GM18951 (cell line): Measurements from ENCODE around the gene ARX.

Experiments
- POLR2A ChIP-seq: IDR thresholded peaks from 4 replicates; pipeline ENCODE4 v1.6.1; 2011; ENCODE audit warnings: mild to moderate bottlenecking; ENCODE audit not compliant: insufficient read length, insufficient read depth; ENCODE audit errors: extremely low read depth
- in situ Hi-C: fragments of 300-500 bp; cut with MboI; formaldehyde crosslinking; loops from one replicate; pipeline ENCODE4 v1.12.0; 2022; ENCODE audit warnings: low sequenced_read_pairs, mixed read lengths, inconsistent platforms; ENCODE audit not compliant: unreplicated experiment

Gene ARX

GRCh38 chrX:25023908-25024307, 8.1 kb upstream of the ARX start:
- in situ Hi-C loops: loop anchor here (10.0 kb wide), 1 partner anchor 121 kb away; no protein-coding TSS in a partner anchor
- TF ChIP-seq POLR2A: no peak

DNA sequence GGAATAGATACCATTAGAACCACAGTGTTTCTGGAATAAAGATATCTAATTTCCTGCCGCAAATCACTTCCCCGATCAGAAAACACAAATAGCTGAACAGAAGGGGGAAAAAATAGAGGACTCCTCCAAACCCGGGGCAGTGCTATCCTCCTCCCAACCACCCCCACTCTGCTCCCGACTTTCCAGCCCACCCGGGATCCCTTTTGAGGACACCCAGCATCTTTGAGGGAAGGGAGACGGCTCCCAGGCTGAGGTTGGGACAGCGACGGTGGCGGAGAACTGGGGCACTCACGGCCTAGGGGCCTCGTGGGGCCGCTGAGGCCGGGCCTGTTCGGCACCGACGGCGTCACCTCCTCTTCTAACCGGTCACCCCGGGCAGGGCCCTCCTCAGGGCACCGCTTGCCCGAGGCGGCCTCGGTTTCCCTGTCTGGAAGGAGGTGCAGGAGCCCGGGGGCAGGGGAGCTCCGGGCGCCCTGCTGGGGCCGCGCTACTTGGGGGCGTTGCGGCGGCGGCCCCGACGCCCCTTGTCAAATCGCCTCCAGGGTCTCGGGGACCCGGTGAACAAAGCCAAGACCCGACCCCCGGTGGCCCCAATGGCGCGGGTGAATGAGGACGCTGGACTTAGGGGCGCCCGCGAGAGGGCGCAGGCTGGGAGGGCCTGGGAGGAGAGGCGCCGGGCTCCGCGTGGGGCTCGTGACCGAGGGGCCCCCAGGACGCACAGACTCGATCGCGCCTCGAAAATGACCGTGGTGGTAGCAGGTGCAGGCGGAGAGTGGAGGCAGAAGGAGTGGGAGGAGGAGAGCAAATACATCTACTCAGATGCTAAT, 6.9 kb upstream of the ARX start:
- no peak for TF ChIP-seq POLR2A
- in situ Hi-C loops: loop anchor here (10.0 kb wide), 1 partner anchor 122 kb away; no protein-coding TSS in a partner anchor

GRCh38 chrX:25020905-25021449, 5.2 kb upstream of the ARX start:
- in situ Hi-C loops: loop anchor here (10.0 kb wide), 1 partner anchor 124 kb away; no protein-coding TSS in a partner anchor

GRCh38 chrX:25020391-25020904, 4.7 kb upstream of the ARX start:
- no peak for TF ChIP-seq POLR2A
- in situ Hi-C loops: loop anchor here (10.0 kb wide), 1 partner anchor 124 kb away; no protein-coding TSS in a partner anchor

More at GRCh38 chrX:25020905-25021449, 5.2 kb upstream of the ARX start:
- TF ChIP-seq POLR2A: no peak

GRCh38 chrX:25019707-25020390, 4.1 kb upstream of the ARX start:
- in situ Hi-C loops: loop anchor here (10.0 kb wide), 1 partner anchor 125 kb away; no protein-coding TSS in a partner anchor

GRCh38 chrX:25018682-25019081, 2.9 kb upstream of the ARX start:
- TF ChIP-seq POLR2A: no peak
- in situ Hi-C loops: no loop called here

More at GRCh38 chrX:25019707-25020390, 4.1 kb upstream of the ARX start:
- no peak for TF ChIP-seq POLR2A

- TF ChIP-seq POLR2A: no peak
- in situ Hi-C loops: no loop called here
These were observed 2.0 kb upstream of the ARX start for GRCh38 chrX:25017667-25018247.

DNA sequence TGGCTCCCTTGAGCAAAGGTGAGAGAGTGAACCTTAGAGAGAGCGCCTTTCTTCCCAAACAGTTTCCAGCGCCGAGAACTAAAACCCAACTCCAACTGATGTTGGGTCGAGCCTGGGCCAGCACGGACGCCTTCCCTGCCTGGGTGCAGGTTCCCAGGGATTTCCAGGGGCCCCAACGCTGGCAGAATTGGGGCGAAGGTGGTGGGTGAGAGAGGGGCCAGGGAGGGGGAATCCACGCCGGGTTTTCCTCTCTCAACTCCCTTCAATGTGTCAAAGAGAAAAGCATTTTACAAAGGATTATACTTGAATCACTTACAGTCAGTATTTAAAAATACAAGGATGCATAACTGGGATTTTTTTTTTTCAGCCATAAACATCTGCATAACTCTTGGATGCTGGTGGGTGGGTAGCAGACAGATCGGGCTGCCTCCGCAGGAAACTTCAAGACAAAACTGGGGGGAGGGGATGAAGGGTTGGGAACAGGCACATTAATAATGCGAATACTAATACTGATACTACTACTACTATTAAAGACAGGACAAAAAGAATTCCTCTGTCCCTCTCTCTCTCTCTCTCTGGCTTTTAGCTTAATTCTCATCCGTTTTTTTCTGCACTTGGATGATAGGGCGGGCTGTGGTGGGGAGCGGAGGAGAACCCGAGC, 1.3 kb upstream of the ARX start:
- in situ Hi-C loops: no loop called here

GRCh38 chrX:25016361-25016671, 551 bp upstream of the ARX start:
- in situ Hi-C loops: no loop called here
- TF ChIP-seq POLR2A: no peak

More for the DNA sequence above, 1.3 kb upstream of the ARX start:
- TF ChIP-seq POLR2A: no peak

- no peak for TF ChIP-seq POLR2A
- in situ Hi-C loops: no loop called here
These were observed 1.4 kb downstream of the ARX start for GRCh38 chrX:25014366-25014838.

GRCh38 chrX:25013632-25014365, 2.0 kb downstream of the ARX start:
- in situ Hi-C loops: no loop called here
- no peak for TF ChIP-seq POLR2A
